CD4-positive, alpha-beta memory T cell (primary cell): Measurements from ENCODE around the gene TAS2R41. TPM values are rescaled to one million over a fixed set of nuclear protein-coding genes. Genes with fewer than 3 reads are reported as not detected.

Experiments
- CTCF ChIA-PET: fragments of 350-600 bp; sonication (Branson Sonifier 250); formaldehyde crosslinking; loops from one replicate; lab custom pipeline; 2021; ENCODE audit warnings: inconsistent platforms; ENCODE audit not compliant: partially characterized antibody; lab: Charles Lee
- POLR2A ChIA-PET: fragments of 350-600 bp; sonication (Branson Sonifier 250); formaldehyde crosslinking; loops from one replicate; lab custom pipeline; 2021; ENCODE audit not compliant: partially characterized antibody; lab: Charles Lee
- DNase-seq, 5 donors: peaks; one replicate each; pipeline versions ENCODE4 v3.0.0 to v3.0.0-alpha.2; 2020 to 2022; ENCODE audit warnings: mixed read lengths in 1 of 5
- H3K27ac ChIP-seq: one replicate; pipeline ENCODE4 v1.7.0; 2013; ENCODE audit warnings: low read depth, low read length
- H3K27me3 ChIP-seq: 2 replicates; pipeline ENCODE4 v1.7.0; 2013; ENCODE audit warnings: mild to moderate bottlenecking, low read length, moderate library complexity; ENCODE audit not compliant: insufficient read depth
- H3K36me3 ChIP-seq: 2 replicates; pipeline ENCODE4 v1.7.0; 2013; ENCODE audit warnings: mild to moderate bottlenecking, low read length, moderate library complexity; ENCODE audit not compliant: insufficient read depth
- H3K4me1 ChIP-seq: 2 replicates; pipeline ENCODE4 v1.7.0; 2013; ENCODE audit warnings: mild to moderate bottlenecking, low read length, moderate library complexity; ENCODE audit not compliant: insufficient read depth
- H3K4me3 ChIP-seq, 2 donors: one replicate each; pipeline ENCODE4 v1.7.0; 2013; ENCODE audit warnings: low read length in 2 of 2, mild to moderate bottlenecking in 1 of 2
- H3K9me3 ChIP-seq, 2 donors: one replicate each; pipeline ENCODE4 v1.7.0; 2013; ENCODE audit warnings: low read length in 2 of 2, control low read depth in 1 of 2; ENCODE audit not compliant: control insufficient read depth in 1 of 2
- H3K27ac Mint-ChIP-seq, 7 donors: one replicate each; pipeline ENCODE4 v1.8.0; 2020 to 2021; ENCODE audit warnings: mixed read lengths in 7 of 7, mild to moderate bottlenecking in 6 of 7, inconsistent platforms in 3 of 7, moderate library complexity in 3 of 7
- H3K27me3 Mint-ChIP-seq, 2 donors: one replicate each; pipeline ENCODE4 v1.8.0; 2020 to 2021; ENCODE audit warnings: mixed read lengths in 2 of 2
- H3K36me3 Mint-ChIP-seq, 2 donors: one replicate each; pipeline ENCODE4 v1.8.0; 2020 to 2021; ENCODE audit warnings: mixed read lengths in 2 of 2, inconsistent platforms in 1 of 2, mild to moderate bottlenecking in 1 of 2
- H3K4me1 Mint-ChIP-seq, 4 donors: one replicate each; pipeline ENCODE4 v1.8.0; 2020 to 2021; ENCODE audit warnings: mixed read lengths in 4 of 4, mild to moderate bottlenecking in 1 of 4
- H3K4me3 Mint-ChIP-seq, 8 donors: one replicate each; pipeline ENCODE4 v1.8.0; 2020 to 2021; ENCODE audit warnings: mixed read lengths in 8 of 8, mild to moderate bottlenecking in 7 of 8, moderate library complexity in 6 of 8, inconsistent platforms in 3 of 8
- H3K9me3 Mint-ChIP-seq, 8 donors: one replicate each; pipeline ENCODE4 v1.8.0; 2020 to 2021; ENCODE audit warnings: mixed read lengths in 8 of 8, mild to moderate bottlenecking in 5 of 8, inconsistent platforms in 3 of 8, moderate library complexity in 1 of 8
- intact Hi-C: fragments of 100-400 bp; cut with micrococcal nuclease; formaldehyde crosslinking; loops from one replicate; pipeline ENCODE4 v1.15.1; 2023
- polyA plus RNA-seq, 2 donors: library from polyadenylated mRNA; unstranded; fragments of 300-500 nt; fragmentation: Illumina TruSeq; gene quantifications; one replicate each; pipeline ENCODE4 v1.2.3, GENCODE V29; 2021
- total RNA-seq, 2 experiments: library from RNA; stranded (reverse); gene quantifications; one replicate each; pipeline ENCODE4 v1.2.3, GENCODE V29; 2021

Gene TAS2R41
- total and polyA plus RNA-seq, 4 experiments from 2014 or later: 0.61 to 0.73 TPM; not detected in 2

GRCh38 chr7:143448429-143448828, 29.2 kb upstream of the TAS2R41 start:
- POLR2A ChIA-PET: no interaction called here
- Histone ChIP-seq H3K36me3 (no peaks in the 10 kb centered on the region), H3K27me3 (no peaks in the 10 kb centered on the region), H3K4me1 (no peaks in the 10 kb centered on the region), H3K4me3 (no peak overlapping the region), H3K27ac (no peak overlapping the region), H3K9me3 (no peaks in the 10 kb centered on the region)
- no peak for DNase-seq
- intact Hi-C loops: no loop called here
- CTCF ChIA-PET: interaction anchor here (0.7 kb wide), 1 partner anchor 1202 kb away, joined by 6 read pairs; no protein-coding TSS in a partner anchor
- Mint-ChIP-seq H3K36me3 (peaks cover 0 to 8% of the 10 kb centered on the region in 2 donors), H3K4me3 (no peak overlapping the region), H3K27me3 (peaks cover 1 to 2% of the 10 kb centered on the region in 2 donors), H3K4me1 (no peaks in the 10 kb centered on the region), H3K9me3 (no peaks in the 10 kb centered on the region), H3K27ac (no peak overlapping the region)

DNA sequence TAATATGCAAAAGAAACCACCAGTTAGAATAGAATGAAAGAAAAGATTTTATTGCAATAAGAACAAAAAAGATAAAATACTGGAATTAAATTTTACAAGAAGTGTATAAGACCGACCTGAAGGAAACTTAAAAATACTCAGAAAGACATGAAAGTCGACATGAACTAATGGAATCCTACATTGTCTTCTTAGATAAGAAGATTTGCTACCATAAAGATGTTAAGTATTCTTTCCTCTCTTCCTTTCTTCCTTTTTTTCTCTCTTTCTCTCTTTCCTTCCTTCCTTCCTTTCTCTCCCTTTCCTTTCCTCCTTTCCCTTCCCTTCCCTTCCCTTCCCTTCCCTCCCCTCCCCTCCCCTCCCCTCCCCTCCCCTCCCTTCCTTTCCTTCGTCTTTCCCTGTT, 27.9 kb upstream of the TAS2R41 start:
- peaks cover 1 to 2% of the 10 kb centered on the region in 2 donors for H3K27me3 Mint-ChIP-seq

DNA sequence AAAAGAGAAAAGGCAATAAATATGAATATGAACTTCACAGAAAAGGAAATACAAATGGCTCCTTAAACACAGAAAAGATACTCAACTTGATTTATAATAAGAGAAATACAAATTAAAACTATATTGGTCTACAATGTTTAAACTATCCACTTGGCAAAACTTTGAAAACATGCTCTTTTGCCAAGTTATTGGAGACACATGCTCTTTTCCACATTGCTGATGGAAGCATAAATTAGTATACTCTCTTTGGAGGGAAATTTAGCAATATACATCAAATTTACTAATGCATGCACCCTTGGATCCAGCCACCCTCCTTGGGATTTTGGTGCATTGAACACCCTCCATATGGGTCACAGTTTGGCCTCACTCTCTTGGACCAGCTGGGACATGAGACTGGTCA, 26.6 kb upstream of the TAS2R41 start:
- no peak for DNase-seq
- Histone ChIP-seq H3K4me3 (no peak overlapping the region), H3K4me1 (no peaks in the 10 kb centered on the region), H3K36me3 (no peaks in the 10 kb centered on the region), H3K9me3 (no peaks in the 10 kb centered on the region), H3K27me3 (no peaks in the 10 kb centered on the region), H3K27ac (no peak overlapping the region)
- ChIA-PET CTCF (no interaction called here), POLR2A (no interaction called here)
- Mint-ChIP-seq H3K36me3 (peaks cover 0 to 8% of the 10 kb centered on the region in 2 donors), H3K27me3 (peaks cover 1 to 2% of the 10 kb centered on the region in 2 donors), H3K4me1 (peaks cover 0 to 4% (median 0%) of the 10 kb centered on the region in 4 donors), H3K9me3 (no peaks in the 10 kb centered on the region), H3K4me3 (no peak overlapping the region), H3K27ac (no peak overlapping the region)
- intact Hi-C loops: no loop called here

More for the DNA sequence above, 27.9 kb upstream of the TAS2R41 start:
- Histone ChIP-seq H3K27me3 (no peaks in the 10 kb centered on the region), H3K9me3 (no peaks in the 10 kb centered on the region), H3K27ac (no peak overlapping the region), H3K4me1 (no peaks in the 10 kb centered on the region), H3K4me3 (no peak overlapping the region), H3K36me3 (no peaks in the 10 kb centered on the region)
- CTCF ChIA-PET: interaction anchor here (0.6 to 1.2 kb wide), 2 partner anchors 36 to 234 kb away, joined by 3 read pairs; no protein-coding TSS in a partner anchor
- DNase-seq: no peak
- Mint-ChIP-seq H3K27ac (no peak overlapping the region), H3K4me3 (no peak overlapping the region), H3K36me3 (peaks cover 0 to 8% of the 10 kb centered on the region in 2 donors), H3K9me3 (no peaks in the 10 kb centered on the region), H3K4me1 (peaks cover 0 to 4% (median 0%) of the 10 kb centered on the region in 4 donors)
- POLR2A ChIA-PET: no interaction called here
- intact Hi-C loops: no loop called here

GRCh38 chr7:143451746-143452145, 25.9 kb upstream of the TAS2R41 start:
- Histone ChIP-seq H3K4me3 (no peak overlapping the region), H3K27me3 (no peaks in the 10 kb centered on the region), H3K27ac (no peak overlapping the region), H3K9me3 (no peaks in the 10 kb centered on the region), H3K4me1 (no peaks in the 10 kb centered on the region), H3K36me3 (no peaks in the 10 kb centered on the region)
- ChIA-PET POLR2A (no interaction called here), CTCF (no interaction called here)
- H3K27me3 Mint-ChIP-seq: peaks cover 1 to 2% of the 10 kb centered on the region in 2 donors
- H3K9me3 Mint-ChIP-seq: no peaks in the 10 kb centered on the region
- no peak for DNase-seq
- no peak overlapping the region for H3K27ac Mint-ChIP-seq
- peaks cover 0 to 4% (median 0%) of the 10 kb centered on the region in 4 donors for H3K4me1 Mint-ChIP-seq
- intact Hi-C loops: no loop called here
- peaks cover 0 to 8% of the 10 kb centered on the region in 2 donors for H3K36me3 Mint-ChIP-seq
- no peak overlapping the region for H3K4me3 Mint-ChIP-seq

- H3K27ac Mint-ChIP-seq: no peak overlapping the region
- no peaks in the 10 kb centered on the region for H3K27me3 ChIP-seq
- CTCF ChIA-PET: no interaction called here
Observed at GRCh38 chr7:143452495-143452894, 25.2 kb upstream of the TAS2R41 start.

GRCh38 chr7:143454091-143454680, 23.5 kb upstream of the TAS2R41 start:
- Mint-ChIP-seq H3K9me3 (no peaks in the 10 kb centered on the region), H3K4me3 (no peak overlapping the region), H3K36me3 (peaks cover 0 to 8% of the 10 kb centered on the region in 2 donors), H3K4me1 (peaks cover 0 to 4% (median 0%) of the 10 kb centered on the region in 4 donors), H3K27ac (no peak overlapping the region), H3K27me3 (peaks cover 0 to 2% of the 10 kb centered on the region in 2 donors)
- ChIA-PET POLR2A (no interaction called here), CTCF (no interaction called here)
- no peak for DNase-seq
- H3K27ac ChIP-seq: no peak overlapping the region
- intact Hi-C loops: no loop called here
- no peak overlapping the region for H3K4me3 ChIP-seq
- no peaks in the 10 kb centered on the region for H3K27me3 ChIP-seq
- H3K4me1 ChIP-seq: no peaks in the 10 kb centered on the region
- no peaks in the 10 kb centered on the region for H3K9me3 ChIP-seq
- no peaks in the 10 kb centered on the region for H3K36me3 ChIP-seq

More at GRCh38 chr7:143452495-143452894, 25.2 kb upstream of the TAS2R41 start:
- Mint-ChIP-seq H3K9me3 (no peaks in the 10 kb centered on the region), H3K4me3 (no peak overlapping the region), H3K4me1 (peaks cover 0 to 4% (median 0%) of the 10 kb centered on the region in 4 donors), H3K36me3 (peaks cover 0 to 8% of the 10 kb centered on the region in 2 donors), H3K27me3 (peaks cover 1 to 2% of the 10 kb centered on the region in 2 donors)
- Histone ChIP-seq H3K4me1 (no peaks in the 10 kb centered on the region), H3K36me3 (no peaks in the 10 kb centered on the region), H3K9me3 (no peaks in the 10 kb centered on the region), H3K4me3 (no peak overlapping the region), H3K27ac (no peak overlapping the region)
- no peak for DNase-seq
- intact Hi-C loops: no loop called here
- POLR2A ChIA-PET: no interaction called here

DNA sequence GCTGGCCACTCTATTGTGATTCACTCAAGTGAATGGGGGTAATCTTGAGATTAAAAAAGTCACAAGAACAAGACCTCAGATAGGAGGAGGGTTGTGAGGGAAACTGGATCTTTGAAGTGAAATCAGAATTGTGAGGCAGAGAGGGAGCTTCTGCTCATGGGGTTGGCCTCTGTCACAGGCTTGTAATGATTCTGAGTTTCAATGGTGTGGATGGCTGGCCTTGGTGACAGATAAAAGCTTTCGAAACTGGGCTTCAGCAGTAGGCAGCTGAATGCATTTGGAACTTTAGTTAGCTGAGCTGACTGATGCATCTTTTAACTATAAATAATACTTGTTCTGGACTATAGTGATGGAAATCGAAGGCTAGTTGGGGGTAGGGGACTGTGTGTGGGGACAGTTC, 22.2 kb upstream of the TAS2R41 start:
- H3K27me3 ChIP-seq: no peaks in the 10 kb centered on the region
- intact Hi-C loops: no loop called here
- H3K27ac ChIP-seq: no peak overlapping the region
- Mint-ChIP-seq H3K9me3 (peaks cover 0 to 1% (median 0%) of the 10 kb centered on the region in 8 donors), H3K27ac (no peak overlapping the region), H3K4me1 (peaks cover 0 to 4% (median 0%) of the 10 kb centered on the region in 4 donors), H3K27me3 (peaks cover 0 to 2% of the 10 kb centered on the region in 2 donors), H3K36me3 (peaks cover 0 to 10% of the 10 kb centered on the region in 2 donors), H3K4me3 (no peak overlapping the region)
- POLR2A ChIA-PET: no interaction called here
- CTCF ChIA-PET: interaction anchor here (1.5 kb wide), 1 partner anchor 16 kb away, joined by 3 read pairs; no protein-coding TSS in a partner anchor
- no peaks in the 10 kb centered on the region for H3K9me3 ChIP-seq
- H3K36me3 ChIP-seq: no peaks in the 10 kb centered on the region
- no peak for DNase-seq
- H3K4me3 ChIP-seq: no peak overlapping the region
- no peaks in the 10 kb centered on the region for H3K4me1 ChIP-seq
